GM18861 (cell line): ENCODE measurements around the gene MXRA5.
"Not testable (repeated sequence)": the region's sequence is repeated elsewhere in the genome, so short reads cannot be mapped to it uniquely, and the experiment has no call there.

Experiments used
- ATAC-seq: cut with Tn5 transposase; IDR thresholded peaks from one replicate; pipeline ENCODE4 v1.9.1; 2021; ENCODE audit not compliant: unreplicated experiment

The MXRA5 gene

GRCh38 chrX:3345281-3346191, 916 bp downstream of the MXRA5 start:
- ATAC-seq = no peak

- not testable (repeated sequence) for ATAC-seq
Observed at GRCh38 chrX:3343569-3343968, 2.9 kb downstream of the MXRA5 start.

GRCh38 chrX:3340016-3340415, 6.4 kb downstream of the MXRA5 start:
- no peak for ATAC-seq

- no peak for ATAC-seq
Observed at GRCh38 chrX:3326681-3327080, 19.8 kb downstream of the MXRA5 start.

- no peak for ATAC-seq
Observed at GRCh38 chrX:3320471-3321046, 25.9 kb downstream of the MXRA5 start.

- ATAC-seq = no peak
Observed at GRCh38 chrX:3317191-3317718, 29.2 kb downstream of the MXRA5 start.

- no peak for ATAC-seq
Observed at GRCh38 chrX:3312109-3312508, 34.3 kb downstream of the MXRA5 start.

- no peak for ATAC-seq
Observed at GRCh38 chrX:3307881-3308280, 38.6 kb downstream of the MXRA5 start.

- ATAC-seq = no peak
Observed at GRCh38 chrX:3299636-3300035, 46.8 kb downstream of the MXRA5 start.

- ATAC-seq = no peak
Observed at GRCh38 chrX:3295731-3296130, 50.7 kb downstream of the MXRA5 start.

GRCh38 chrX:3293251-3293650, 53.2 kb downstream of the MXRA5 start:
- no peak for ATAC-seq

GRCh38 chrX:3290561-3290960, 55.9 kb downstream of the MXRA5 start:
- no peak for ATAC-seq

GRCh38 chrX:3286196-3286945, 60.1 kb downstream of the MXRA5 start:
- ATAC-seq = no peak

- no peak for ATAC-seq
Observed at GRCh38 chrX:3280706-3281105, 65.7 kb downstream of the MXRA5 start.

- ATAC-seq = not testable (repeated sequence)
Observed at GRCh38 chrX:3273668-3274067, 72.8 kb downstream of the MXRA5 start.

- no peak for ATAC-seq
Observed at GRCh38 chrX:3271834-3272186, 74.6 kb downstream of the MXRA5 start.

- ATAC-seq = no peak
Observed at GRCh38 chrX:3271183-3271833, 75.1 kb downstream of the MXRA5 start.

GRCh38 chrX:3268829-3269228, 77.6 kb downstream of the MXRA5 start:
- ATAC-seq = no peak

GRCh38 chrX:3263681-3264126, 82.7 kb downstream of the MXRA5 start:
- no peak for ATAC-seq

GRCh38 chrX:3262901-3263300, 83.6 kb downstream of the MXRA5 start:
- no peak for ATAC-seq
